Endothelial cell of umbilical vein (primary cell): Measurements from ENCODE around the gene USB1. TPM values are rescaled to one million over a fixed set of nuclear protein-coding genes. Genes with fewer than 3 reads are reported as not detected.

Experiments used
- BruUV-seq: library from RNA; stranded (reverse); fragments of 400-500 nt; replicated peaks from 2 replicates; lab custom pipeline; 2021; lab: Mats Ljungman, UMichigan
- CTCF ChIA-PET: fragments of 300-600, 350-600 bp; sonication (Branson Sonifier 250); formaldehyde crosslinking; loops from one replicate; lab custom pipeline; 2021; ENCODE audit warnings: antibody characterized with exemption, inconsistent platforms; lab: Charles Lee
- POLR2A ChIA-PET: fragments of 300-600, 350-600 bp; sonication (Branson Sonifier 250); formaldehyde crosslinking; loops from one replicate; lab custom pipeline; 2021; ENCODE audit warnings: antibody characterized with exemption, inconsistent platforms; lab: Charles Lee
- DNase-seq: peaks from one replicate; pipeline ENCODE4 v3.0.0-alpha.2; 2011; ENCODE audit warnings: low read depth, low spot score
- FAIRE-seq: peaks from 2 replicates; lab custom pipeline; 2011; peaks lifted over from hg19 to GRCh38; lab: Jason Lieb, UNC
- H2AFZ ChIP-seq: 2 replicates; pipeline ENCODE4 v1.6.0; 2012; ENCODE audit warnings: low read depth, low read length, control low read depth, inconsistent platforms
- H3K27ac ChIP-seq: 2 replicates; pipeline ENCODE4 v1.5.1; 2011; ENCODE audit warnings: low read depth, mild to moderate bottlenecking, control low read depth, low read length, moderate library complexity; ENCODE audit not compliant: insufficient read depth
- H3K27me3 ChIP-seq, 2 experiments: 2 replicates each; pipeline versions ENCODE4 v1.6.0 to v1.6.1; 2011; ENCODE audit warnings: low read length in 2 of 2, mixed read lengths in 1 of 2; ENCODE audit not compliant: control insufficient read depth in 2 of 2, insufficient read depth in 2 of 2
- H3K36me3 ChIP-seq, 2 experiments: 2 replicates in 1 of 2; 3 replicates in 1 of 2; pipeline ENCODE4 v1.5.1; 2011; ENCODE audit warnings: low read length in 2 of 2, mild to moderate bottlenecking in 1 of 2, moderate library complexity in 1 of 2; ENCODE audit not compliant: control insufficient read depth in 2 of 2, insufficient read depth in 2 of 2; ENCODE audit errors: extremely low read depth in 1 of 2
- H3K4me1 ChIP-seq: 3 replicates; pipeline ENCODE4 v1.5.1; 2011; ENCODE audit warnings: mild to moderate bottlenecking, low read length; ENCODE audit not compliant: control insufficient read depth, insufficient read depth; ENCODE audit errors: extremely low read depth
- H3K4me2 ChIP-seq: 2 replicates; pipeline ENCODE4 v1.6.1; 2011; ENCODE audit warnings: low read length, control low read depth, mixed read lengths; ENCODE audit not compliant: insufficient read depth
- H3K4me3 ChIP-seq, 3 experiments: fragments of 200-600 bp in 1 of 3; sonication (generic), shearing (Covaris generic) in 1 of 3; replicated peaks in 1 of 3; 2 replicates each; pipeline ENCODE4 v1.5.1; 2011 to 2016; ENCODE audit warnings: control low read depth in 3 of 3, low read length in 3 of 3, mild to moderate bottlenecking in 2 of 3, inconsistent platforms in 1 of 3, low read depth in 1 of 3, moderate library complexity in 1 of 3; ENCODE audit not compliant: insufficient read depth in 1 of 3
- H3K79me2 ChIP-seq: 2 replicates; pipeline ENCODE4 v1.6.0; 2012; ENCODE audit warnings: low read length, inconsistent platforms; ENCODE audit not compliant: control insufficient read depth, insufficient read depth
- H3K9ac ChIP-seq: replicated peaks from 2 replicates; pipeline ENCODE3; 2011; ENCODE audit warnings: low read length, control low read depth; ENCODE audit not compliant: insufficient read depth; ENCODE audit errors: extremely low read depth
- H3K9me1 ChIP-seq: replicated peaks from 3 replicates; pipeline ENCODE4 v1.6.0; 2011; ENCODE audit warnings: mild to moderate bottlenecking, low read length; ENCODE audit not compliant: control insufficient read depth, insufficient read depth; ENCODE audit errors: extremely low read depth
- H3K9me3 ChIP-seq: replicated peaks from 2 replicates; pipeline ENCODE4 v1.5.1; 2012; ENCODE audit warnings: low read length, inconsistent platforms; ENCODE audit not compliant: control insufficient read depth, insufficient read depth
- H4K20me1 ChIP-seq: replicated peaks from 2 replicates; pipeline ENCODE3; 2011; ENCODE audit warnings: mild to moderate bottlenecking, low read length; ENCODE audit not compliant: control insufficient read depth, insufficient read depth; ENCODE audit errors: extremely low read depth
- CTCF ChIP-seq, 2 donors: IDR thresholded peaks; 1 replicate in 1 of 2; 2 replicates in 1 of 2; pipeline ENCODE4 v1.5.1; 2011; ENCODE audit warnings: low read length in 2 of 2, mild to moderate bottlenecking in 2 of 2, moderate library complexity in 2 of 2, control low read depth in 1 of 2, inconsistent platforms in 1 of 2, low read depth in 1 of 2; ENCODE audit not compliant: insufficient read depth in 1 of 2; ENCODE audit errors: extremely low read depth in 1 of 2
- EZH2 ChIP-seq: IDR thresholded peaks from 2 replicates; pipeline ENCODE4 v1.6.1; 2012; ENCODE audit warnings: borderline replicate concordance, low read depth, mild to moderate bottlenecking, moderate library complexity, low read length, inconsistent platforms; ENCODE audit not compliant: severe bottlenecking
- FOS ChIP-seq: IDR thresholded peaks from 2 replicates; pipeline ENCODE4 v1.6.1; 2011; ENCODE audit warnings: mild to moderate bottlenecking, low read length, moderate library complexity, borderline replicate concordance; ENCODE audit not compliant: insufficient read depth
- MAX ChIP-seq: IDR thresholded peaks from 2 replicates; pipeline ENCODE4 v1.6.1; 2011; ENCODE audit not compliant: insufficient read depth, insufficient read length
- MYC ChIP-seq: IDR thresholded peaks from one replicate; pipeline ENCODE4 v1.6.1; 2011; ENCODE audit warnings: mild to moderate bottlenecking, low read depth, low read length
- POLR2AphosphoS5 ChIP-seq: IDR thresholded peaks from 2 replicates; pipeline ENCODE4 v1.6.1; 2012; ENCODE audit warnings: low read depth, mild to moderate bottlenecking, control low read depth, low read length, moderate library complexity; ENCODE audit not compliant: insufficient read depth
- dilution Hi-C: fragments of 300-500 bp; cut with MboI; formaldehyde crosslinking; loops from one replicate; pipeline ENCODE4 v1.15.0; 2019; ENCODE audit warnings: low sequenced_read_pairs; ENCODE audit not compliant: extremely low pct_ligation_motif_present
- intact Hi-C: fragments of 100-400 bp; cut with micrococcal nuclease; formaldehyde crosslinking; loops from one replicate; pipeline ENCODE4 v1.10.0; 2022
- polyA plus RNA-seq, 4 experiments: library from polyadenylated mRNA; depleted of rRNA in 3 of 4; stranded (reverse) in 3 of 4; unstranded in 1 of 4; fragments of >200 nt; gene quantifications; 2 replicates each; pipeline versions ENCODE4 v1.2.1 to v1.2.3, GENCODE V29; 2011 to 2012; ENCODE audit warnings: missing spikeins in 1 of 4
- total RNA-seq: library from RNA; stranded (reverse); gene quantifications from 2 replicates; pipeline ENCODE4 v1.2.3, GENCODE V29; 2021

The USB1 gene
- total and polyA plus RNA-seq, 2 donors (not counting 3 experiments of a cell fraction or from before 2014, with no cell fraction given) = 64.6 to 83.8 TPM

- Histone ChIP-seq H3K9me3 (no peaks in the 10 kb centered on the region), H3K4me2 (no peak overlapping the region), H3K4me3 (no peak overlapping the region), H3K27ac (no peak overlapping the region), H2AFZ (no peak overlapping the region), H3K4me1 (peaks cover 23% of the 10 kb centered on the region), H3K9ac (no peak overlapping the region), H3K9me1 (no peaks in the 10 kb centered on the region), H4K20me1 (no peaks in the 10 kb centered on the region), H3K27me3 (no peaks in the 10 kb centered on the region), H3K36me3 (peaks cover 2 to 16% of the 10 kb centered on the region in 2 experiments), H3K79me2 (peaks cover 4% of the 10 kb centered on the region)
- intact Hi-C loops = no loop called here
- no TSS peak for BruUV-seq
- dilution Hi-C loops = no loop called here
- DNase-seq = no peak
- POLR2A ChIA-PET = no interaction called here
- TF ChIP-seq MAX (no peak), MYC (no peak), FOS (no peak), CTCF (IDR thresholded peaks at IDR 0.05; ENCODE audit: extremely low read depth in 1 of 2, insufficient read depth in 1 of 2, low read depth in 1 of 2, low read length in 2 of 2) (no peak), POLR2AphosphoS5 (no peak), EZH2 (no peak)
- CTCF ChIA-PET = interaction anchor here (1.3 to 1.9 kb wide), 3 partner anchors 10 to 202 kb away, joined by 3 to 8 read pairs (median 3); no protein-coding TSS in a partner anchor
- FAIRE-seq = no peak
Measured at GRCh38 chr16:57997528-57998265, 3.5 kb upstream of the USB1 start.
